ENCODE data around the gene EPB41L4A. TPM values are rescaled to one million over a fixed set of nuclear protein-coding genes. Genes with fewer than 3 reads are reported as not detected.
A peak's percentile ranks its signal among the peaks of the same experiment; 100 is the strongest.

The EPB41L4A gene
- total and polyA plus RNA-seq, 2 donors (not counting 3 experiments of a cell fraction or from before 2014, with no cell fraction given) = 6.0 to 17.9 TPM

DNA sequence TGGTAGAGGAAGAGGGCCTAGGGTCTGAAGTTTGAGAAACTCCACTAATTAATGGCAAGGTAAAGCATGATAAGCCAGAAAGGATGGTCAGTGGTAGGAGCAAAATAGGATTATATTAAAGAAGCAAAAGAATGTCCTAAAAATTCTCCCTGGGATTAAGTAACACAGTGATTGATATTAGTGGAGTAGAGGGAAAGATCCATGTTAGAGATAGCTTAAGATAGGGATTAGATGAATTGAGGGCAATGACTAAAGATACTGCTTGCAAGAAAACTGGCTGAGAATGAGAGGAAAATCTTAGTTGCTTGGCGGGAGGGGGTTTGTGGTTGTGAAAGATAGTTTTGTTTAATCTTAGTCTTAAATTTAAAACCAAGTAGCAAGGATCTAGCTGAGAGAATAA is 255.6 kb downstream of the EPB41L4A start:
- no peak overlapping the region for H3K9ac ChIP-seq (replicated peaks; ENCODE audit: extremely low read depth, insufficient read depth, low read length)
- no peaks in the 10 kb centered on the region for H3K9me3 ChIP-seq (replicated peaks; ENCODE audit: control insufficient read depth, insufficient read depth, low read length)
- H3K4me1 ChIP-seq (ENCODE audit: control insufficient read depth, extremely low read depth, insufficient read depth, low read length) = peaks cover 17% of the 10 kb centered on the region
- no peak overlapping the region for H3K27ac ChIP-seq (ENCODE audit: insufficient read depth, low read depth, low read length)
- TSS peak; percentile 22 for BruUV-seq (replicated peaks)
- peaks cover 24% of the 10 kb centered on the region for H3K79me2 ChIP-seq (ENCODE audit: control insufficient read depth, insufficient read depth, low read length)
- TF ChIP-seq JUN (IDR thresholded peaks at IDR 0.05; ENCODE audit: borderline replicate concordance, insufficient read depth, insufficient read length, low read depth) (no peak), MYC (IDR thresholded peaks at IDR 0.05; ENCODE audit: low read depth, low read length) (no peak), POLR2A (IDR thresholded peaks at IDR 0.05; ENCODE audit: low read depth, low read length) (no peak), POLR2AphosphoS5 (IDR thresholded peaks at IDR 0.05; ENCODE audit: insufficient read depth, low read depth, low read length) (no peak), FOS (IDR thresholded peaks at IDR 0.05; ENCODE audit: borderline replicate concordance, insufficient read depth, low read length) (no peak), EZH2 (IDR thresholded peaks at IDR 0.05; ENCODE audit: borderline replicate concordance, low read depth, low read length, severe bottlenecking) (no peak), GATA2 (IDR thresholded peaks at IDR 0.05; ENCODE audit: insufficient read depth, insufficient read length, low read depth, low read length) (no peak)
- TF ChIP-seq, protein P1, sequence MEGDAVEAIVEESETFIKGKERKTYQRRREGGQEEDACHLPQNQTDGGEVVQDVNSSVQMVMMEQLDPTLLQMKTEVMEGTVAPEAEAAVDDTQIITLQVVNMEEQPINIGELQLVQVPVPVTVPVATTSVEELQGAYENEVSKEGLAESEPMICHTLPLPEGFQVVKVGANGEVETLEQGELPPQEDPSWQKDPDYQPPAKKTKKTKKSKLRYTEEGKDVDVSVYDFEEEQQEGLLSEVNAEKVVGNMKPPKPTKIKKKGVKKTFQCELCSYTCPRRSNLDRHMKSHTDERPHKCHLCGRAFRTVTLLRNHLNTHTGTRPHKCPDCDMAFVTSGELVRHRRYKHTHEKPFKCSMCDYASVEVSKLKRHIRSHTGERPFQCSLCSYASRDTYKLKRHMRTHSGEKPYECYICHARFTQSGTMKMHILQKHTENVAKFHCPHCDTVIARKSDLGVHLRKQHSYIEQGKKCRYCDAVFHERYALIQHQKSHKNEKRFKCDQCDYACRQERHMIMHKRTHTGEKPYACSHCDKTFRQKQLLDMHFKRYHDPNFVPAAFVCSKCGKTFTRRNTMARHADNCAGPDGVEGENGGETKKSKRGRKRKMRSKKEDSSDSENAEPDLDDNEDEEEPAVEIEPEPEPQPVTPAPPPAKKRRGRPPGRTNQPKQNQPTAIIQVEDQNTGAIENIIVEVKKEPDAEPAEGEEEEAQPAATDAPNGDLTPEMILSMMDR (IDR thresholded peaks at IDR 0.05; ENCODE audit: extremely low read depth in 1 of 2, insufficient read depth in 1 of 2, low read depth in 1 of 2, low read length in 2 of 2) = no peak
- TF ChIP-seq, protein P2, sequence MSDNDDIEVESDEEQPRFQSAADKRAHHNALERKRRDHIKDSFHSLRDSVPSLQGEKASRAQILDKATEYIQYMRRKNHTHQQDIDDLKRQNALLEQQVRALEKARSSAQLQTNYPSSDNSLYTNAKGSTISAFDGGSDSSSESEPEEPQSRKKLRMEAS (IDR thresholded peaks at IDR 0.05; ENCODE audit: insufficient read depth, insufficient read length) = no peak
- no peak for DNase-seq (ENCODE audit: low read depth, low spot score)
- H3K4me3 ChIP-seq (replicated peaks in 1 of 3; ENCODE audit: insufficient read depth in 1 of 3, low read depth in 1 of 3, low read length in 3 of 3) = no peak overlapping the region
- no peaks in the 10 kb centered on the region for H3K9me1 ChIP-seq (replicated peaks; ENCODE audit: control insufficient read depth, extremely low read depth, insufficient read depth, low read length)
- dilution Hi-C loops (cut with MboI; ENCODE audit: extremely low pct_ligation_motif_present, low sequenced_read_pairs) = no loop called here
- no peak overlapping the region for H3K4me2 ChIP-seq (ENCODE audit: insufficient read depth, low read length)
- no peaks in the 10 kb centered on the region for H3K27me3 ChIP-seq (ENCODE audit: control insufficient read depth in 2 of 2, insufficient read depth in 2 of 2, low read length in 2 of 2)
- H4K20me1 ChIP-seq (replicated peaks; ENCODE audit: control insufficient read depth, extremely low read depth, insufficient read depth, low read length) = no peaks in the 10 kb centered on the region
- peaks cover 22 to 23% of the 10 kb centered on the region in 2 experiments for H3K36me3 ChIP-seq (ENCODE audit: control insufficient read depth in 2 of 2, extremely low read depth in 1 of 2, insufficient read depth in 2 of 2, low read length in 2 of 2)
- intact Hi-C loops (cut with micrococcal nuclease) = loop anchor here (5.0 kb wide), 3 partner anchors 406 to 631 kb away; partner anchors contain the start of gene NREP
- no peak overlapping the region for H2AFZ ChIP-seq (ENCODE audit: low read depth, low read length)
- ChIA-PET CTCF (interaction anchor here (6.1 kb wide), 1 partner anchor 257 kb away, joined by 52 read pairs; no protein-coding TSS in a partner anchor), POLR2A (no interaction called here)
- FAIRE-seq = no peak
